ENCODE results near the gene FAM156B.

DNA sequence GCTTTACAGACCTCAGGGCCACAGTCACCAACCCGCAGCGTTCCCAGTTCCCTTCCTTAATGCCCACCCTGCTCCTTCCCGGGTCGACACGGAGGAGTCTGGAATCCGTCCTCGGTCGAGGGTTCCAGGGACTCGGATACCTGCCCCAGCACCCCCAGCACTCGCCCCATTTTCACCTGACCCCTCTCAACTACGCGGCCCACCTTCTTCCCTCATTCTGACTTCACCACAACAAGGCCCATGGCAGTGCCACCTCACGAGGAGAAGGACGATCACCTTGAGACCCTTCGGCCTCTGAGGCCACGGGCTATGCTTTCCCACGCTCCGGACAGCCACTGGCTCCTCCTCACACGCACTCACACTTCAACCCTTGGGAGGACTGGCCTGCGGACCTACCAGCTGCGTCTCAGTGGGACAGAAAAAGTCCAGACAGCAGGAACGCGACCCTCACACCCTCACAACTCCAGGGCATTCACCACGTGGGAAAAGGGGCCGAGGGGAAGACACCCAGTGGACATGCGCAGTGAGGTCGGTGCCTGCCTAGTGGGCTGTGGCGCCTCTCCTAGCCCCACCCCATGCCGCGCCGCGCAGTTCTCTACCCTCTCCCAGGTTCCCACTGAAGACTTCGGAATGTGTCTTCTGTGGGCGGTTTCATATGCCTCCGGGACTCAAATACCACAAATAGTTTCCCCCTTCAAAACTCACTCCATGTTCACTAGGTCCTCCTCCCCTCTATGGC is 29.4 kb upstream of the FAM156B start, which contains the start of gene XAGE3:
- TF ChIP-seq, protein P1, sequence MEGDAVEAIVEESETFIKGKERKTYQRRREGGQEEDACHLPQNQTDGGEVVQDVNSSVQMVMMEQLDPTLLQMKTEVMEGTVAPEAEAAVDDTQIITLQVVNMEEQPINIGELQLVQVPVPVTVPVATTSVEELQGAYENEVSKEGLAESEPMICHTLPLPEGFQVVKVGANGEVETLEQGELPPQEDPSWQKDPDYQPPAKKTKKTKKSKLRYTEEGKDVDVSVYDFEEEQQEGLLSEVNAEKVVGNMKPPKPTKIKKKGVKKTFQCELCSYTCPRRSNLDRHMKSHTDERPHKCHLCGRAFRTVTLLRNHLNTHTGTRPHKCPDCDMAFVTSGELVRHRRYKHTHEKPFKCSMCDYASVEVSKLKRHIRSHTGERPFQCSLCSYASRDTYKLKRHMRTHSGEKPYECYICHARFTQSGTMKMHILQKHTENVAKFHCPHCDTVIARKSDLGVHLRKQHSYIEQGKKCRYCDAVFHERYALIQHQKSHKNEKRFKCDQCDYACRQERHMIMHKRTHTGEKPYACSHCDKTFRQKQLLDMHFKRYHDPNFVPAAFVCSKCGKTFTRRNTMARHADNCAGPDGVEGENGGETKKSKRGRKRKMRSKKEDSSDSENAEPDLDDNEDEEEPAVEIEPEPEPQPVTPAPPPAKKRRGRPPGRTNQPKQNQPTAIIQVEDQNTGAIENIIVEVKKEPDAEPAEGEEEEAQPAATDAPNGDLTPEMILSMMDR (IDR thresholded peaks at IDR 0.05), result no peak
- TF ChIP-seq POLR2A (IDR thresholded peaks at IDR 0.05), result no peak
